Heart left ventricle (tissue), 13 donors: ENCODE data around the gene TMEM198.

Experiments
- POLR2A ChIP-seq, 2 donors: fragments of 450-650 bp; IDR thresholded peaks; one replicate each; pipeline ENCODE4 v1.6.1; 2017; ENCODE audit warnings: antibody characterized with exemption in 2 of 2, mild to moderate bottlenecking in 2 of 2, moderate library complexity in 2 of 2
- TF ChIP-seq, protein P1 (sequence below), 12 donors: fragments of 200-600 bp; sonication (generic) in 4 of 12; IDR thresholded peaks; one replicate each; pipeline versions ENCODE4 v1.5.0 to v1.8.0; 2018 to 2022; ENCODE audit warnings: antibody characterized with exemption in 12 of 12, mild to moderate bottlenecking in 5 of 12
- donor health status: ischemic (EF 13 %, LVEDD 7.1; RV severe dilation, severe dysfunction).
- donor health status: DM: no; HTN: yes; CAD: no.
- donor health status: DM: no; HTN: no; CAD: no.
- donor health status: ischemic (EF 25% LVEDD 6.9; RV normal size, moderate dysfunction).
- donor health status: ischemic (EF 25% LVEDD 5.7; RV mildly dilated, moderate dysfunction).
- donor health status: ischemic (EF 35%, LVEDD 5.7; RV mildly dilated, moderate dysfunction).
- donor health status: nonischemic (EF 11% LVEDD 7.7; RV severe dilation, severe dysfunction).
- donor health status: DM: yes; HTN: yes; CAD: no.
- donor health status: PGD.
- donor health status: ischemic (EF 29% LVEDD 5.4; RV normal size, mild dysfunction).
- donor health status: nonischemic (EF 23%, LVEDD 6.1; RV moderate dilation, normal function).

DNA sequence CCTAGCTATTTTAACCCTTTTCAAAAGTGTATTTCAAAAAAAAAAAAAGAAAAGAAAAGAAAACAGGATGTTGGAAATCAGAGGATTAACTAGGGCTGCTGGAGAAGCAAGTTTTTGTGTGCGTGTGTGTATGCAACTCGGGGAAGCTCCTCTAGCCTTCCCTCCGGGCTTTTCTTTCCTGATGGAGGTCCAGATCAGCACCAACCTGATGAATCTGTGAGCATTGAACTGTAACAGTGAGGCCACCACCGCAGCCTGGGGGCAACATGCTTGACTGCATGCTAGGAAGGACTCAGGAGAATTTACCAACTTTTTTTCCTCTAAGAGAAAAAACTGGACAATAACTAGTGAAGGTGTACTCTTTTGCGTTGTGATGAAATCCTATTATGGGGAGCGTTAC is 25.2 kb downstream of the TMEM198 start:
- TF ChIP-seq, protein P1, sequence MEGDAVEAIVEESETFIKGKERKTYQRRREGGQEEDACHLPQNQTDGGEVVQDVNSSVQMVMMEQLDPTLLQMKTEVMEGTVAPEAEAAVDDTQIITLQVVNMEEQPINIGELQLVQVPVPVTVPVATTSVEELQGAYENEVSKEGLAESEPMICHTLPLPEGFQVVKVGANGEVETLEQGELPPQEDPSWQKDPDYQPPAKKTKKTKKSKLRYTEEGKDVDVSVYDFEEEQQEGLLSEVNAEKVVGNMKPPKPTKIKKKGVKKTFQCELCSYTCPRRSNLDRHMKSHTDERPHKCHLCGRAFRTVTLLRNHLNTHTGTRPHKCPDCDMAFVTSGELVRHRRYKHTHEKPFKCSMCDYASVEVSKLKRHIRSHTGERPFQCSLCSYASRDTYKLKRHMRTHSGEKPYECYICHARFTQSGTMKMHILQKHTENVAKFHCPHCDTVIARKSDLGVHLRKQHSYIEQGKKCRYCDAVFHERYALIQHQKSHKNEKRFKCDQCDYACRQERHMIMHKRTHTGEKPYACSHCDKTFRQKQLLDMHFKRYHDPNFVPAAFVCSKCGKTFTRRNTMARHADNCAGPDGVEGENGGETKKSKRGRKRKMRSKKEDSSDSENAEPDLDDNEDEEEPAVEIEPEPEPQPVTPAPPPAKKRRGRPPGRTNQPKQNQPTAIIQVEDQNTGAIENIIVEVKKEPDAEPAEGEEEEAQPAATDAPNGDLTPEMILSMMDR (IDR thresholded peaks at IDR 0.05): no peak
- TF ChIP-seq POLR2A (IDR thresholded peaks at IDR 0.05): no peak
